Endothelial cell of umbilical vein (primary cell): ENCODE results near the gene FNBP1. TPM values are rescaled to one million over a fixed set of nuclear protein-coding genes. Genes with fewer than 3 reads are reported as not detected.

Experiments
- BruUV-seq: library from RNA; stranded (reverse); fragments of 400-500 nt; replicated peaks from 2 replicates; lab custom pipeline; 2021; lab: Mats Ljungman, UMichigan
- CTCF ChIA-PET: fragments of 300-600, 350-600 bp; sonication (Branson Sonifier 250); formaldehyde crosslinking; loops from one replicate; lab custom pipeline; 2021; ENCODE audit warnings: antibody characterized with exemption, inconsistent platforms; lab: Charles Lee
- POLR2A ChIA-PET: fragments of 300-600, 350-600 bp; sonication (Branson Sonifier 250); formaldehyde crosslinking; loops from one replicate; lab custom pipeline; 2021; ENCODE audit warnings: antibody characterized with exemption, inconsistent platforms; lab: Charles Lee
- DNase-seq: peaks from one replicate; pipeline ENCODE4 v3.0.0-alpha.2; 2011; ENCODE audit warnings: low read depth, low spot score
- FAIRE-seq: peaks from 2 replicates; lab custom pipeline; 2011; peaks lifted over from hg19 to GRCh38; lab: Jason Lieb, UNC
- H2AFZ ChIP-seq: 2 replicates; pipeline ENCODE4 v1.6.0; 2012; ENCODE audit warnings: low read depth, low read length, control low read depth, inconsistent platforms
- H3K27ac ChIP-seq: 2 replicates; pipeline ENCODE4 v1.5.1; 2011; ENCODE audit warnings: low read depth, mild to moderate bottlenecking, control low read depth, low read length, moderate library complexity; ENCODE audit not compliant: insufficient read depth
- H3K27me3 ChIP-seq, 2 experiments: 2 replicates each; pipeline versions ENCODE4 v1.6.0 to v1.6.1; 2011; ENCODE audit warnings: low read length in 2 of 2, mixed read lengths in 1 of 2; ENCODE audit not compliant: control insufficient read depth in 2 of 2, insufficient read depth in 2 of 2
- H3K36me3 ChIP-seq, 2 experiments: 2 replicates in 1 of 2; 3 replicates in 1 of 2; pipeline ENCODE4 v1.5.1; 2011; ENCODE audit warnings: low read length in 2 of 2, mild to moderate bottlenecking in 1 of 2, moderate library complexity in 1 of 2; ENCODE audit not compliant: control insufficient read depth in 2 of 2, insufficient read depth in 2 of 2; ENCODE audit errors: extremely low read depth in 1 of 2
- H3K4me1 ChIP-seq: 3 replicates; pipeline ENCODE4 v1.5.1; 2011; ENCODE audit warnings: mild to moderate bottlenecking, low read length; ENCODE audit not compliant: control insufficient read depth, insufficient read depth; ENCODE audit errors: extremely low read depth
- H3K4me2 ChIP-seq: 2 replicates; pipeline ENCODE4 v1.6.1; 2011; ENCODE audit warnings: low read length, control low read depth, mixed read lengths; ENCODE audit not compliant: insufficient read depth
- H3K4me3 ChIP-seq, 3 experiments: fragments of 200-600 bp in 1 of 3; sonication (generic), shearing (Covaris generic) in 1 of 3; replicated peaks in 1 of 3; 2 replicates each; pipeline ENCODE4 v1.5.1; 2011 to 2016; ENCODE audit warnings: control low read depth in 3 of 3, low read length in 3 of 3, mild to moderate bottlenecking in 2 of 3, inconsistent platforms in 1 of 3, low read depth in 1 of 3, moderate library complexity in 1 of 3; ENCODE audit not compliant: insufficient read depth in 1 of 3
- H3K79me2 ChIP-seq: 2 replicates; pipeline ENCODE4 v1.6.0; 2012; ENCODE audit warnings: low read length, inconsistent platforms; ENCODE audit not compliant: control insufficient read depth, insufficient read depth
- H3K9ac ChIP-seq: replicated peaks from 2 replicates; pipeline ENCODE3; 2011; ENCODE audit warnings: low read length, control low read depth; ENCODE audit not compliant: insufficient read depth; ENCODE audit errors: extremely low read depth
- H3K9me1 ChIP-seq: replicated peaks from 3 replicates; pipeline ENCODE4 v1.6.0; 2011; ENCODE audit warnings: mild to moderate bottlenecking, low read length; ENCODE audit not compliant: control insufficient read depth, insufficient read depth; ENCODE audit errors: extremely low read depth
- H3K9me3 ChIP-seq: replicated peaks from 2 replicates; pipeline ENCODE4 v1.5.1; 2012; ENCODE audit warnings: low read length, inconsistent platforms; ENCODE audit not compliant: control insufficient read depth, insufficient read depth
- H4K20me1 ChIP-seq: replicated peaks from 2 replicates; pipeline ENCODE3; 2011; ENCODE audit warnings: mild to moderate bottlenecking, low read length; ENCODE audit not compliant: control insufficient read depth, insufficient read depth; ENCODE audit errors: extremely low read depth
- EZH2 ChIP-seq: IDR thresholded peaks from 2 replicates; pipeline ENCODE4 v1.6.1; 2012; ENCODE audit warnings: borderline replicate concordance, low read depth, mild to moderate bottlenecking, moderate library complexity, low read length, inconsistent platforms; ENCODE audit not compliant: severe bottlenecking
- FOS ChIP-seq: IDR thresholded peaks from 2 replicates; pipeline ENCODE4 v1.6.1; 2011; ENCODE audit warnings: mild to moderate bottlenecking, low read length, moderate library complexity, borderline replicate concordance; ENCODE audit not compliant: insufficient read depth
- GATA2 ChIP-seq: IDR thresholded peaks from 2 replicates; pipeline ENCODE4 v1.7.0; 2011; ENCODE audit warnings: low read depth, mild to moderate bottlenecking, moderate library complexity, mixed read lengths, low read length; ENCODE audit not compliant: insufficient read length, insufficient read depth
- JUN ChIP-seq: IDR thresholded peaks from 2 replicates; pipeline ENCODE4 v1.6.1; 2011; ENCODE audit warnings: borderline replicate concordance, low read depth; ENCODE audit not compliant: insufficient read length, insufficient read depth
- MAX ChIP-seq: IDR thresholded peaks from 2 replicates; pipeline ENCODE4 v1.6.1; 2011; ENCODE audit not compliant: insufficient read depth, insufficient read length
- MYC ChIP-seq: IDR thresholded peaks from one replicate; pipeline ENCODE4 v1.6.1; 2011; ENCODE audit warnings: mild to moderate bottlenecking, low read depth, low read length
- POLR2A ChIP-seq: IDR thresholded peaks from 2 replicates; pipeline ENCODE4 v1.6.1; 2012; ENCODE audit warnings: low read depth, mild to moderate bottlenecking, control low read depth, low read length
- POLR2AphosphoS5 ChIP-seq: IDR thresholded peaks from 2 replicates; pipeline ENCODE4 v1.6.1; 2012; ENCODE audit warnings: low read depth, mild to moderate bottlenecking, control low read depth, low read length, moderate library complexity; ENCODE audit not compliant: insufficient read depth
- dilution Hi-C: fragments of 300-500 bp; cut with MboI; formaldehyde crosslinking; loops from one replicate; pipeline ENCODE4 v1.15.0; 2019; ENCODE audit warnings: low sequenced_read_pairs; ENCODE audit not compliant: extremely low pct_ligation_motif_present
- intact Hi-C: fragments of 100-400 bp; cut with micrococcal nuclease; formaldehyde crosslinking; loops from one replicate; pipeline ENCODE4 v1.10.0; 2022
- polyA plus RNA-seq, 4 experiments: library from polyadenylated mRNA; depleted of rRNA in 3 of 4; stranded (reverse) in 3 of 4; unstranded in 1 of 4; fragments of >200 nt; gene quantifications; 2 replicates each; pipeline versions ENCODE4 v1.2.1 to v1.2.3, GENCODE V29; 2011 to 2012; ENCODE audit warnings: missing spikeins in 1 of 4
- total RNA-seq: library from RNA; stranded (reverse); gene quantifications from 2 replicates; pipeline ENCODE4 v1.2.3, GENCODE V29; 2021
- TF ChIP-seq, protein P1 (sequence below), 2 donors: IDR thresholded peaks; 1 replicate in 1 of 2; 2 replicates in 1 of 2; pipeline ENCODE4 v1.5.1; 2011; ENCODE audit warnings: low read length in 2 of 2, mild to moderate bottlenecking in 2 of 2, moderate library complexity in 2 of 2, control low read depth in 1 of 2, inconsistent platforms in 1 of 2, low read depth in 1 of 2; ENCODE audit not compliant: insufficient read depth in 1 of 2; ENCODE audit errors: extremely low read depth in 1 of 2

The FNBP1 gene
- total and polyA plus RNA-seq, 2 donors (not counting 3 experiments of a cell fraction or from before 2014, with no cell fraction given) = 10.9 to 43.9 TPM

DNA sequence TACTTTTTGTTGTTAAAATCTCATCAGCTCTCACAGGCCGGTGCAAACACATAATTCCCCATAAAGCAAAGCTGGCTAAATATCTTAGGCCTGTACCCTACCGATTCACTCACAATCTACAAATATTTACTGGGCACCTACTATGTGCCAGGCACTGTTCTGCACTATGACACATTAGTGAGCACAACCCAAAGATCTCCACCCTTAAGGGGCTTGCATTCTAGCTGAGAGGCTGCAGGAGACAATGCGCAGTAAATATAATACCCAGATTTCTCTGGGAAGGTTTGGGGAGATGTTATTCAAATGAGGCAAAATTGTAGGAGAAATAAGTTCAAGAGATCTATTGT, 53.7 kb downstream of the FNBP1 start:
- Histone ChIP-seq H3K4me1 (no peaks in the 10 kb centered on the region), H3K4me2 (no peak overlapping the region), H3K27me3 (no peaks in the 10 kb centered on the region), H3K9me1 (no peaks in the 10 kb centered on the region), H3K27ac (no peak overlapping the region), H4K20me1 (no peaks in the 10 kb centered on the region), H2AFZ (no peak overlapping the region), H3K79me2 (no peaks in the 10 kb centered on the region), H3K9ac (no peak overlapping the region), H3K9me3 (no peaks in the 10 kb centered on the region), H3K36me3 (no peaks in the 10 kb centered on the region), H3K4me3 (no peak overlapping the region)
- POLR2A ChIA-PET = no interaction called here
- CTCF ChIA-PET = interaction anchor here (1.4 kb wide), 1 partner anchor 11 kb away, joined by 7 read pairs; no protein-coding TSS in a partner anchor
- DNase-seq (no peak), FAIRE-seq (no peak)
- intact Hi-C loops (no loop called here), dilution Hi-C loops (no loop called here)
- TF ChIP-seq GATA2 = no peak
- no peak for TF ChIP-seq POLR2A
- TF ChIP-seq MYC = no peak
- TF ChIP-seq FOS = no peak
- no peak for TF ChIP-seq POLR2AphosphoS5
- TF ChIP-seq, protein P1, sequence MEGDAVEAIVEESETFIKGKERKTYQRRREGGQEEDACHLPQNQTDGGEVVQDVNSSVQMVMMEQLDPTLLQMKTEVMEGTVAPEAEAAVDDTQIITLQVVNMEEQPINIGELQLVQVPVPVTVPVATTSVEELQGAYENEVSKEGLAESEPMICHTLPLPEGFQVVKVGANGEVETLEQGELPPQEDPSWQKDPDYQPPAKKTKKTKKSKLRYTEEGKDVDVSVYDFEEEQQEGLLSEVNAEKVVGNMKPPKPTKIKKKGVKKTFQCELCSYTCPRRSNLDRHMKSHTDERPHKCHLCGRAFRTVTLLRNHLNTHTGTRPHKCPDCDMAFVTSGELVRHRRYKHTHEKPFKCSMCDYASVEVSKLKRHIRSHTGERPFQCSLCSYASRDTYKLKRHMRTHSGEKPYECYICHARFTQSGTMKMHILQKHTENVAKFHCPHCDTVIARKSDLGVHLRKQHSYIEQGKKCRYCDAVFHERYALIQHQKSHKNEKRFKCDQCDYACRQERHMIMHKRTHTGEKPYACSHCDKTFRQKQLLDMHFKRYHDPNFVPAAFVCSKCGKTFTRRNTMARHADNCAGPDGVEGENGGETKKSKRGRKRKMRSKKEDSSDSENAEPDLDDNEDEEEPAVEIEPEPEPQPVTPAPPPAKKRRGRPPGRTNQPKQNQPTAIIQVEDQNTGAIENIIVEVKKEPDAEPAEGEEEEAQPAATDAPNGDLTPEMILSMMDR (IDR thresholded peaks at IDR 0.05; ENCODE audit: extremely low read depth in 1 of 2, insufficient read depth in 1 of 2, low read depth in 1 of 2, low read length in 2 of 2) = no peak
- no peak for TF ChIP-seq EZH2
- TF ChIP-seq MAX = no peak
- TF ChIP-seq JUN = no peak
- BruUV-seq = no TSS peak
